ENCODE measurements around the gene DPP8.
A peak's percentile ranks its signal among the peaks of the same experiment; 100 is the strongest.
"Not testable (repeated sequence)": the region's sequence is repeated elsewhere in the genome, so short reads cannot be mapped to it uniquely, and the experiment has no call there.

Gene DPP8

GRCh38 chr15:65525622-65526021, 8.1 kb upstream of the DPP8 start:
- no peak for DNase-seq (ENCODE audit: low read depth, low spot score)

GRCh38 chr15:65524226-65524625, 6.7 kb upstream of the DPP8 start:
- DNase-seq (ENCODE audit: low read depth, low spot score), result no peak

GRCh38 chr15:65521350-65521749, 3.9 kb upstream of the DPP8 start:
- DNase-seq (ENCODE audit: low read depth, low spot score), result no peak

- no peak for DNase-seq (ENCODE audit: low read depth, low spot score)
Observed at GRCh38 chr15:65518633-65519285, 1.3 kb upstream of the DPP8 start.

- DNase-seq (ENCODE audit: low read depth, low spot score), result no peak
Observed at GRCh38 chr15:65517866-65518207, 348 bp upstream of the DPP8 start.

GRCh38 chr15:65512807-65513416, 4.6 kb downstream of the DPP8 start:
- DNase-seq (ENCODE audit: low read depth, low spot score), result no peak

GRCh38 chr15:65512189-65512588, 5.3 kb downstream of the DPP8 start:
- no peak for DNase-seq (ENCODE audit: low read depth, low spot score)

GRCh38 chr15:65509321-65509720, 8.2 kb downstream of the DPP8 start:
- DNase-seq (ENCODE audit: low read depth, low spot score), result no peak

GRCh38 chr15:65494076-65494475, 23.4 kb downstream of the DPP8 start:
- no peak for DNase-seq (ENCODE audit: low read depth, low spot score)

- no peak for DNase-seq (ENCODE audit: low read depth, low spot score)
Observed at GRCh38 chr15:65484876-65485275, 32.6 kb downstream of the DPP8 start.

GRCh38 chr15:65476903-65477302, 40.6 kb downstream of the DPP8 start:
- no peak for DNase-seq (ENCODE audit: low read depth, low spot score)

- DNase-seq (ENCODE audit: low read depth, low spot score), result no peak
Observed at GRCh38 chr15:65470866-65471265, 46.6 kb downstream of the DPP8 start.

GRCh38 chr15:65468229-65468909, 49.1 kb downstream of the DPP8 start:
- no peak for DNase-seq (ENCODE audit: low read depth, low spot score)

- no peak for DNase-seq (ENCODE audit: low read depth, low spot score)
Observed at GRCh38 chr15:65466901-65467300, 50.6 kb downstream of the DPP8 start.

GRCh38 chr15:65463096-65463495, 54.4 kb downstream of the DPP8 start:
- not testable (repeated sequence) for DNase-seq (ENCODE audit: low read depth, low spot score)

- peak; percentile 4 for DNase-seq (ENCODE audit: low read depth, low spot score)
Observed at GRCh38 chr15:65460741-65461347, 56.6 kb downstream of the DPP8 start.

- DNase-seq (ENCODE audit: low read depth, low spot score), result not testable (repeated sequence)
Observed at GRCh38 chr15:65455256-65455655, 62.2 kb downstream of the DPP8 start.

GRCh38 chr15:65451989-65452388, 65.5 kb downstream of the DPP8 start:
- no peak for DNase-seq (ENCODE audit: low read depth, low spot score)

GRCh38 chr15:65450556-65450955, 66.9 kb downstream of the DPP8 start:
- DNase-seq (ENCODE audit: low read depth, low spot score), result no peak

- DNase-seq (ENCODE audit: low read depth, low spot score), result no peak
Observed at GRCh38 chr15:65447145-65447544, 70.3 kb downstream of the DPP8 start.

- no peak for DNase-seq (ENCODE audit: low read depth, low spot score)
Observed at GRCh38 chr15:65434201-65434600, 83.3 kb downstream of the DPP8 start.

- DNase-seq (ENCODE audit: low read depth, low spot score), result no peak
Observed at GRCh38 chr15:65431731-65432130, 85.8 kb downstream of the DPP8 start.

All from activated naive CD8-positive, alpha-beta T cell treated with anti-CD3 and anti-CD28 coated beads, Interleukin-2, amount 50 U/mL, for 16 hours (primary cell).